MV-4-11 (cell line): ENCODE measurements around the gene LINGO1.

Experiments
- DNase-seq: peaks from one replicate; lab custom pipeline; 2025; lab: John Stamatoyannopoulos, UW

LINGO1 gene

DNA sequence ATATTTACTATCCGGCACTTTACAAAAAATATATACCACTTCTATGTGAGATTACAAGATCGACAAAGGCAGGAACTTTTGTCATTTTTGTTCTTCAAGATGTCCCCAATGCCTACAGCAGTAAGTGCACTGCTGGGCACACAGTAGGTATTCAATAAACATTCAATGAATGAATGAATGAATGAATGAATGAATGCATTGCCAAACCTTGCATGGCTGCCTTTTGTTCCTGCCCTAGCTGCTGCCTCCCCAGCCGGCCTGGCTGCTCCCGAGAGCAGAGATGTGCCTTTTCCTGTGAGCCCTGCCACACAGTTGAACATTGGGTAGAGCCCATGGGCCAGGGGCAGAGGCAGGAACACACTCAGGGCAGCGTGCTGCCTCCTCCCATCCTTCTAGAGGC lies 37.5 kb downstream of the LINGO1 start:
- no peak for DNase-seq

DNA sequence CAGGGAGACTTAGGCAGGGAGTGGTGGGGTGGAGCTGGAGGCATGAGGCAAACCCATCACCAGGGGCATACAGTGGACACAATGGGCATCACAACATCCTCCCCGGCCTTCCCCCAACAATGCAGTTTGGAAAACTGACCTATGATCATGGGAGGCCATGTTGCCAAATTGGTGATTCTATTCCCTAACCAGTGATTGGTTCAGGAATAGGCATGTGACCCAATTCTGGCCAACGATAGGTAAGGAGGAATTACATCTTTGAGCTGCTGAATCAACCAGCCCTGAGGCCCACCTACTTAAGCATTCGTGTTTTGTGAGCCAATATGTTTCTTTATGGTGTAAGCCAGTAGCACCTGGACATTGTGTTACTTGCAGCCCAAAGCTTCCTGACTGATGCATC lies 40.0 kb downstream of the LINGO1 start:
- no peak for DNase-seq

DNA sequence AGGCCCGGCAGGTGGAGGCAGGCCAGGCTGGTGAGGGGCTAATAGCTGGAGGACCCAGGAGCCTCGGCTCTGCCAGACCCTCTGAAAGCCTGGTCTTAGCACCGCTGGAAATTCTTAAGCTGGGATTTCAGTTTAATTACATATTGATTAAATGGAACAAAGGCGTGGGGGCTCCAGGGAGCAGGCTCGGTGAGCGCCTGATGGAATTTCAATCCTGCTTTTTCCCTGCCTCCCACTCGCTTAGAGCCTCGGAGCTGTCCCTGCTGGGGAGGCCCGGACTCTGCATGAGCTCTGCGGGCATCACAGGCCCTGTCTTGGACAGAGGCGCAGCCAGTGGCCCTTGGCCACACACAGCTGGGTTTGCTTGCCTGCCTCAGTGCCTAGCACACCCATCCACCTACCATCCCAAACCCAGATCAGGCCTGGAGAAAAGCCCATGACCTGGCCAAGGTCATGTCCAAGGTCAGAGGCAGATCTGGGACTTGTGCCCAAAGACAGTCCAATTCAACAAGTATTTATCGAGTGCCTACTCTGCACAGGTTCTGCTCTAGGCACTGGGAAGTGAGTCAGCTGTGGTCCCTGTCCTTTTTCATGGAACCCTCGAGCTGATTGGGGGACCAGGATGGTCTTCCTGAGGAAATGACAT lies 40.6 kb downstream of the LINGO1 start:
- DNase-seq: no peak

DNA sequence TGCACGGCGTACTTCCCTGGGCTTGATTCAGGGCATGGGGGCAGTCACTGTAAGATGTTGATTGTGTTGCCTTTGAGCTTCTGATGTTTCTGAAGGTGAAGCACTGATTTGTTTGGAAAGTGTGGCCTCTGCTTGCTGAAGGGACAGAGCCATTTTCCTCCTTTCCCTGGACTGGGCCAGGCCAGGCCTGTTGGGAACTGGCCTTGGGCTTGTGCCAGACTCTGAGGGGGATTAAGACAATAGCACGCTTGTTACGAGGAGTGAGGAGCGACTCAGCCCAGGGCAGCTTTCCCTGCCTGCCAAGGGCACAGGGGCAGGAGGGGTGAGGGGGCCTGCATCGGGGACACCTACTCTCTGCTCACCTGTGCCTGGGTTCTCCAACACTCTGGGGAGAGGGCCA lies 42.9 kb downstream of the LINGO1 start:
- no peak for DNase-seq

DNA sequence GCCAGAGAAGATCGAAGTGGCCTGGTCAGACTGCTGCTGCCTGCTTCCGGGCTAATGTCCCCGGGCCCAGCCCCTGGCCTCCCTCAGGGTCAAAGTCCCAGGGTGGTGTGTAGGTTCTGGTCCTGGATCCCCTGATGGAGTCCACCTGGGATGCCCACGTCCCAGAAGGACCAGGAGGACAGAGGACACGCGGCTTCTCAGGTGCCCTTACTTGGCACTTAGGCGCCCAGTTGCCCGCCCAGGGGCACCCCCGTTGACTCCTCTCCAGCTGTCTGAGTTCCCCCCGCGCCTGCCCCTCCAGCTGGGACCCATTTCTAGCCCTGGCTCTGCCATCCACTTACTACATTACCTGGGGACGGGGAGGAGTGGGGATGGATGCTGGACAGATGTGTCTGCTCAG lies 44.6 kb downstream of the LINGO1 start:
- no peak for DNase-seq

DNA sequence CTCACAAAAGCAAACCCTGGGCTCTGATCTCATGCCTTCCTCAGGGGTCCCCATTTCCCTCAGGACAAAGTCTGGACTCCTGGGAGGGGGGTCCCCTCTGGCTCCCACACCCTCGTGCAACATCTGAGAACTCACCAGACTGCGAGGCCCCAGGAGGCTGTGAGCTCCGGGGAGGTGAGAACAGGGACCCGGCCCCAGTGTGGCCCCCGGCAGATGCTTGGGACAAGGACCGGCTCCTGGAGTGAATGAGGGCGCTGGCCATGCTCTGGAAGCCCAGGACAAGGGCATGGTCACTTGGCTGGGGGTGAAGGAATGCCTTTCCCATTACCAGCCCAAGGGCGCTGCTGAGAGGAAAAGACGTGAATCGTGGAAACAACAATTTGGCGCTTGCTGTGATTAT lies 48.0 kb downstream of the LINGO1 start:
- DNase-seq: no peak

DNA sequence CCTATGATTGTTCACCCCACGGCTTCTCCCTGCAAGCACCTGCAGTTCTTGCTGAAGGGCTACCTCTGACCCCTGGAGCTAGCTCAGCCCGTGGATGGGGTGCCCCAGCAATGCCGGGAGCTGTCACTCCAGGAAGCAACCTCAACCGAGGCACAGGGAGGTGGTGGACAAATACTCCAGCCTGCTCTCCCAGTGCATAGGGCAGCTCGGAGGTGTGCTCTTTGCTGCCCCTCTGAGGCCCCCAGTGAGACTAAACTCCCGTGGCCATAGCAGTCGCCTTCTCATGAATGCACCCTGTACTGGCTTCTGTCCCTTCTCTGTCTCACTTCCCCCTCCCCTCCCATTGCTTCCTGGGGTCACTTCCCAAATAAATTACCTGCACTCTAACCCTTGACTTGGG lies 48.5 kb downstream of the LINGO1 start:
- DNase-seq: peak; percentile 16

DNA sequence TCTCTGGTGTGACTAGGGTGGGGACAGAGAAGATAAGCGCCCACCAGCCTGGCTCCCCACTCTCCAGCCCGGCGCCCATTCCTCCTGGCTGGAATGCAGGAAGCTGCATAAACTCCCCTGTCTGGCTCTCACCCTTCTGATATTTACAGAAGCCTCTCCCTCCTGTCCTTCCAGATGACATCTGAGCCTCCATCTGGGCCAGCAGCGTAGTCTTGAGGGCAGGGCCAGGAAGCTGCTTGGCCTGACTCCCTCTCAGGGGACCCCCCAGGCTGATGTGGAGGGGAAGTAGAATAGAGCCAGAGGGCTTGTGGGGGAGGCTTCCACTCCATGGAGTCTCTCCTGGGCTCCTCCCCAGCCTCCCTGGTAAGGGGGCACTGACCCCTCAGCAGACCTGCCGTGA lies 49.9 kb downstream of the LINGO1 start:
- DNase-seq: no peak

DNA sequence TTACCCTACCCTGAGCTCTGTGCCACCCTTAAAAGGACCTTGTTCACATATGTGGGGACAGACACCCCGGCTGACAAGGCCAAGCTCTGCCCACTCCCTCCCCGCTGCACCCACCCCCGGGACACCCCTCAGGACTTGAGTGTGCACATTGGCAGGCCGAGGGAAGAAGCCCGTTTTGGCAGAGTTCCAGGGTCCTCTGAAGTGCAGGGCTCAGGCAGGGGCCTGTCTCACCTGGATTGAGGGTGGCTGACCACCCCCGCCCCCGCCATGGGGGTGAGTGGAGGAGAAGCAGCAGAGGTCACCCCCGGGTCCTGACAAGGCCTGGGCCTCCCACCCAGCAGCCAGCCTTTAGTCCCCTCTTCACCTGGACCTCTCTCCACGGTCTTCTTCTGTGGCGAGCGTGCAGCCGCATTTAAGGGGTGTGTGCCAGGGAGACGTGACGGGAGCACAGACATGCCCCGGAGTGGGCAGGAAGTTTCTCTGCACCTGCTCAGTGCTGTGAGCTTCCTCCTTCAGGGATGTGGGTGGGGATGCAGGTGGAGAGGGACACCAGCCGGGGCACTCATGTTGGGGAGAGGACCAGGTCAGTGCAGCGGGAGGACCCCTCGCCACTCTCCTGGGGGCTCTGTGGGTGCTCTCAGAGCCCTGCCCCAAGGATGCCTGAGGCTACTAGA lies 50.7 kb downstream of the LINGO1 start:
- DNase-seq: no peak

DNA sequence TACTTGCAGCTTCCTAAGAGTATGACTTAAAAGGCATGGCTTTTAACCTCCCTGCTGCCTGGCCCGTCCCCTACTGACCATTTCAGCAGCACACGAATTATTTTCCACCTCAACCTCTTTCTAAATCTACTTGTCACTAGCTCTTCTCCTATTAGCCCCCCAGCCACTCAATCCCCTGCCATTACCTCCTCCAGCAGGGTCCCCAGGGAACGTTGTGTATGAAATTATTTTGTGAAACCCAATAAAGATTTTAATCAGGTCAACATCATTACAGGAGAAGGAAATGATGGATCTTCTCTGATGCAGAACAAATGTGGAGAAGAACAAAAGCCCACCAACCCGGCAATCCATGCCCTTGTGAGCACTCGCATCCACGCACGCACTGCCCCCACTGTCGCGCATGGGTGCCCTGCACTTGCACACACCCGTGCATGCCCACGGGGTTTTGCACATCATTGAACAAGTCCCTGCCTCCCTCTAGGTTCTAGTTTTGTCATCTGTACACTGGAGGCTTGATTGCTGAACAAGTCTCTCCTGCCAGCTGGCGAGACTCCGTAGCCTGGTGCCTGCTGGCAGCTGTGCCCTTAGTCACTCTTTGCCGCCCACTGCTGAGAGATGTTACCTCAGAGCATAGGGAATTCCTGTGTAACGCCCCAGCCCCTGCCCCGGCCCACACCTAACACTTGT lies 51.6 kb downstream of the LINGO1 start:
- DNase-seq: no peak

DNA sequence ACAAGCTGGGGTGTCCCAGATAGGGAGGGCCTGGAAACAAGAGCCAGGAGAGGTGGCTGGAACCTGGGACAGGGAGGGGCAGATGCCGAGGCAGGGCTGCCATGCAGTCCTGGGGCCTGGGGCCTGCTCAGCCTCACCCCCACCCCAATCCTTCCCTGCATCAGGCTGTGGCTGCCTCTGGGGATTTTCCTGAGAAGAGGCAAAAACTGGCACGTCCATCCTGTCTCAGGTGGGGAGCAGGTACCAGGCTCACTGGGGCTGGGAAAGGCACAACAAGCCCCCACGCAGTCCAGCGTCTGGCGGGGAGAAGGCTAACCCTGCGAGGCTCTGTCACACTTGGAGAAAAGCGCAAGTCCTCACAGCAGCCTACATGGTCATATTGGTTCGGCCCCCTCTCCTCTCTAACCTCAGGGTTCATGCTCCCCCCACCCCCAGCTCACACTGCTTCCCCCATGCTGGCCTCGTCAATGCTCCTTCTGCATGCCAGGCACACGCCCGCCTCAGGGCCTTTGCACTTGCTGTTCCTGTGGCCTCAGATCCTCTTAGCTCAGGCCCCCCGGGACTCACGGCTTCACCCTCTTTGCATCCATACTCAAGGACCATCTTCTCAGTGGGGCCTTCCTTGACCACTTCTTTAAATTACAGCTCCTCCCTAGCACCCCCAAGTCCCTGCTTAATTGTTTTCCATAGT lies 53.1 kb downstream of the LINGO1 start:
- no peak for DNase-seq

DNA sequence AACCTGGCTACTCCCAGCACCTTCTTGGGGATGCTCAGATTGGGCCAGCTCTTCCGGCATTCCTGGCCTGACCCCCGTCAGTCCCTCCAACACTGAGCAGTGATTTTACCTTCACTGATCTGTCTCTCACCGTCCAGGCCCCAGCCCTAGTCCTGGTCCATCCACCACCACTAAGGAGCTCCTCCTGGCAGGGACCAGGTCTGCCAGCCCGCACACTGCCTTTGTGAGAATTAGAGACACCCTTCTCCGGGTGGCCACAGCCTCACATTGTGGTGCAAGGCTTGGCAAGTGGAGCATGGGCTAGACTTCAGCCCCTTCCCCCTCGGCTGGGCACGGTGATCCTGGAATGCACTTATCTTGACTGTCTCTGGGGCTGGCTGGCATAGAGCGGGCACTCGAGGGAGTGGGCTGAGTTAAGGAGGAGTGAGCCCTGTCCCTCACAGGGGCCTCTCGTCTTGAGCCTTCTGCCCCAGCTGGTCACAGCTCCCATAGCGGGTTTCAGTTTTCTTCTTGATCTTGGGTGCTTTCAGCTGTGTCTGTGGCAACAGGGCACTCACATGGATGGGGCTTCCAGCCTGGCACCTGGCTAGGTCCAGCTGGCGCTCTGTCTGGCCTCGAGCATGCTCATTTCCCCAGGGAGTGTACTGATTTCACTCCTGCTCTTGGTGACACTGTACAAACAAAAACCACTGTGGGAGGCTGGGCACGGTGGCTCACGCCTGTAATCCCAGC lies 53.9 kb downstream of the LINGO1 start:
- DNase-seq: no peak

DNA sequence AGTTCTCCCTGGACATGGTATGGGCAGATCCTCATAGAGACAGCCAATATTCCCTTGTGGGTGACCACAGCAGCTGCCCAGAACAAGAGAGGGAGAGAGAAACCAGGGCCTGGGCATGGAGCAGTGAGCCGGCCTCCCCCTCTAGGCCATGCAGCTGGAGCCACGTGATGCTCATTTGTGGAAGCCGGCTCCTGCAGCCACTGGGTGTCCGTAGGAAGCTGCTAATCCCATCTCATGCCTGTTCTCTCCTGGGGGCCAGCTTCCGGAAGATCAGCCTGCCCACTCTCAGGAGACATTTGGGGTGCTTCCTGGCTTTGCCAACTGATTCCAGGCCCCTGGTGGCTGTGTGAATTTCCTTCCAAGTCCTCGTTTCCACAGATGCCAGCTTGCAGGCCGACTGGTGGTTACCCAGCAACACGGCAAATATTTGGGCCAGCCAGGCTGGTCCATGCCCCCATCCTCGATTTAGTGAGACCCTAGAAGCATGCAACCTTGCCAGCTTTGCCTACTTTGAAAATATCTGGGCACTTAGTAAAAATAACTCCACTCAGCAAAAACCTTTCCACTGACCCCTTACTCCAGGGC lies 55.3 kb downstream of the LINGO1 start:
- DNase-seq: no peak

DNA sequence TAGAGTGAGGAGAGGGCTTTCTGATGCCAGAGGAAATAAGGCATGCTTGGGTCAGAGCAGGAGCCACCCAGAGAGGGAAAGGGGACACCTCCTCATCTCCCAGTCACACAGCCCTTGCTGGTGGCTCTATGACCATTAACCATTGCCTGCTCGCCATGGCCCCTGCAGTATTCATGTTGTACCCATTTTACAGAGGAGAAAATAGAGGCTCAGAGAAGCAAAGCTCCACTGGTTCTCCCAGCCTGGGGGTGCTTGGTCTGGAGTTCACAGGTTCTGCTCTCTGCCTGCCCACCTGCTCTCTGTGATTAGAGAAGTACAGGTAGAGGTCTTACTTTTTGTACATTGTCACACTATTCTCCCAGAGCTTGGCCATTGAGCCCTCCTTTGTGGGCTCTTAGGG lies 56.2 kb downstream of the LINGO1 start:
- no peak for DNase-seq

DNA sequence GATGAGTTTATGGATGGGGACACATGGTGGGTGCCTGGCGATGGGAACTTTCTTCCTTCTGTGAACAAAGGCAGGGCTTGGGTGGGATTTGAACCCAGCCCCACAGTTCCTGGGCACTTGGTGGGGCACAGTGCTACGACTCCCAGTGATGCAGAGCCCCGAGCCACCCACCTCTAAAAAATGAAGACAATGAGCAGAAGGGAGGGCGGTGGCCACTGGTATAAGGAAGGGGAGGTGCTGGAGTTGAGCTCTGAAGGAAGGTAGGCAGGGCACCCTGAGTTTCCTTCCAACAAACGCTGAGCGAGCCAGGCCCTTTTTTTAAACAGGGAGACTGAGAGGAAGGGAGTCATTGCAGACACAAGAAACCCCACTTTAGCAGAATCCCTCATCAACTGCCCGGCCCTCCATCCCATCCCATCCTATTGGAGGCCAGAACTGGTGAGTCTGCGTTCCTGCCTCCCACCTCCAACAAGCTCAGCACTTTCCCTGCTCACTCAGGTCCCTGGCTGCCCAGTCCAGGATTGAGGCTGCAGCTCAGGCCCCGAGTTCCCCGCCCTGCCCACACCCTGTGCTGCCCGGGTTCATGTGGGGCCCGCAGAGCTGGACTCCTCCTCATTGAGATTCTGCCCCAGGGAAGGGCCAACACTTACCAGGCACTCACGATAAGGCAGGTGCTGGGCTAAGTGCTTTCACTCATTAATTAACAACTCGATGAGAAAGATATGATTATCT lies 57.3 kb downstream of the LINGO1 start:
- DNase-seq: no peak

DNA sequence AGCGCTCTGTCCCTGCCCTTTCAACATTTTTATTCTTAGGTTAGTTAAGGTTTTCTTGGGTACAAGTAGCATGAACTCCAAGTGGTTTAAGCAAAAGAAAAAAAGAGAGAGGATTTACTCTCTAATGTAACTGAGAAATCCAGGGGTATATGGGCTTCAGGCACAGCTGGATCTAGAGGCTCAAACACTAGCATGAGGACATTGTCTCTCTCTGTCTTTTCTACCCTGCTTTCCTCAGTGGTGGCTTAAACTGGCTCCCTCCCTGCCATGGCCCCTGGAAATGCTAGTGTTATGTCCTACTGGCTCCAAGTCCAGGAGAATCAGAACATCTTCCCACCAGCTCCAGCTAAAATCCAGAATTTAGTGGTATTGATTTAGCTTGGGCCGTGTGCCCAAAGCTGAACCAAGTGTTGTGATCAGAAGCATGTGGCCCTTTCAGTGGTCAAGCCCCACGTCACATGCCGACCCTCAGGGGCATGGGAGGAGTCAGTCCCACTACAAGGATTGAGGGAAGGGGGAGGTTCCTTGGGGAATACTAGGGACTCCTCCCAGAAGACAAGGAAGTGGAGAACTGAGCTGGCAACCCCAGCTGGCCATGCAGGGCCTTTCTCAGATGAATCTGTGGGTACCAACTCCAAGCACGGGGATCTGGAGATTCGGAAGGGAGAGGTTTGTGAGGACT lies 58.0 kb downstream of the LINGO1 start:
- DNase-seq: no peak

DNA sequence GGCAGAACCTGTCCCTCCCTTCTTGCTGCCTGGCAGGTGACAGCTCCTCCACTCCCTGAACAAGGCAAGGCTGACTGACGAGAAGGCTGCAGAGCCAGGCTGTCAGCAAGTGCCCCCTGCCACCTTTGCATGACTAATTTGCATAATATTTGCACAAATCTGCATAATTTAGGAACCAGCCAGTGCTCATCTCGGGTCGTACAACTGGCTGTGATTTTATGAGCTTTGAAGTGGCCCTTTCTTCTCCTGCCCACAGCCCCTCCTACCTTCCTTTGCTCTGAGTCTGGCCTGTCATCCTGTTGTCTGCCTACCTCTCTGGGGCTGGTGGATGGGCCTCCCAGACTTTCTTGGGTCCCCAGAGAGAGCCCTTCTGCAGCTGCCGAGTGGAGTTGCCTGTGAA lies 58.9 kb downstream of the LINGO1 start:
- DNase-seq: no peak

DNA sequence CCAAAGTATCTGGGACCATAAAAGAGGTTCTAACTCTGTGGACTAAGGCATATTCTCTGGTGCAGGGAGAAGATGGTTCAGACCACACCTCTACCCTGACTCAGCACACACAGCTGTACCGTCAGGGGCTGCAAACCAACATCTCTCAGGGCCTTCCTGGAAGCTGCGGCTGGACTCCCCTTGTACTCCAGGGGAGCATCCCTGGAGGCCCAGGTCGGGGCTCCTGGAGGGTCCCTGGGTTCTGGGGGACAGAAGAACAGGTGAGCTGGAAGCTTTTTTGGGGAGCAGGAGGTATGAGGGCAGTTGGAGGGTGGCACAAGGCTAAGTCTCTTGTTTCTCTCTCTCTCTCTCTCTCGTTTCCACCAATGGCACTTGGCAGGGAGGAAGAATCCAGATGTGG lies 60.5 kb downstream of the LINGO1 start:
- DNase-seq: no peak

DNA sequence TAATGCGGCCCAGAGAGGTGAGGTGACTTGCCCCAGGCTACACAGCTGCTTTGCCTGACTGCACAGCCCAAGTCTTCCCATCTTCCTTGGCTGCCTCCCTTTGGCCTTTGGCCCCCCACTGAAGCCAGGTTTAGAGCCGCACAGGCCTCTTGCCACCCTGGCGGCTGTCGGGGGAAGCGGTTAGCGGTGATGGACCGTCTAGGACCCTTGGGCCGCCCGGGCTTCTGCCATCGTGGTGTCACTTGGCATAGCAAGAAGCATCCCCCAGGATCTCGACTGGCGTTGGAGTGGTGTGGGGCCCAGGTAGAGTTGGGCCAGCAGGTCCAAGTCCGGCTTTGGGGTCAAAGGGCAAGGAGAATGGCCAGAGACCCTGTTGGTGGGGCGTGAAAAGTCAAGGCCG lies 61.0 kb downstream of the LINGO1 start:
- DNase-seq: no peak

DNA sequence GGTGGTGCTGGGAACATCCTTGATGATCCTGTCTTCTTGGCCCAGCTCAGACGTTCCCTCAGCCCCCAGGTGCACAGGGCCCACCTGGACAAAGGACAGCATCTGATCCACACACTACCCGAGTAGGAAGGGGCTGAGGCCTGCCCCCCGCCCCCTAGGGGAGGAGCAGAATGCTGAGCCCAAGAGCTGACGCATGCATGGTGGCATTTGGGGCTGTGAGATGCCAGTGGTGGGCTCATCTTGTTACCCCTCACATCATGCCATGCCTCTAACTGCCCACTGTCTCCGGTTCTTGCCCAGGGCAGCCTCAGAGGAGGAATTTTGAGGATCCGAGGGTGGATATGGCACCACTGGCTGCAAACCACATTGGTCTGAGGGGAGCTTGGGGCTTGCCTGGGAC lies 61.5 kb downstream of the LINGO1 start:
- DNase-seq: no peak

DNA sequence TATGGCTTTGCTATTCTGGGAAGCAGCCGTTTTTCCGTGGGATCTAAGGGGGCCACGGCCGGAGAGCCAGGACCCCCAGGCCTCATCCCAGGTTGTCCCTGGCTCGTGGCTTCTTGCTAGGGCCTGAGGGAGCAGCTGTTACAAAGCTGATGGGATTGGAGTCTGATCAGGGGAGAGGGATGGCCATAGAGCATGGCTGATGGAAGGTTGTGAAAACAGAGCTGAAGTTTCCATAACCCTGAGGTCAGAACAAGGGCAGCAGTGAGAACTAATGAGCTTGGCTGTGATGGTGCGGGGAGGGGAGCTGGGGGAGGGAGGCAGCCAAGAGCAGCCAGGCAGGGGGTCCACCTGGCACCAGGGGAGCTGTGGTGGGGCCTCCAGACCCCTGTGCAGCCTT lies 63.0 kb downstream of the LINGO1 start:
- DNase-seq: peak; percentile 63
